Activated gamma-delta T cell (primary cell): Measurements from ENCODE around the gene ZNF555.

ENCODE experiments used
- DNase-seq: peaks from one replicate; lab custom pipeline; 2025; lab: John Stamatoyannopoulos, UW

ZNF555 gene

GRCh38 chr19:2824129-2824528, 17.1 kb upstream of the ZNF555 start:
- DNase-seq, result no peak

DNA sequence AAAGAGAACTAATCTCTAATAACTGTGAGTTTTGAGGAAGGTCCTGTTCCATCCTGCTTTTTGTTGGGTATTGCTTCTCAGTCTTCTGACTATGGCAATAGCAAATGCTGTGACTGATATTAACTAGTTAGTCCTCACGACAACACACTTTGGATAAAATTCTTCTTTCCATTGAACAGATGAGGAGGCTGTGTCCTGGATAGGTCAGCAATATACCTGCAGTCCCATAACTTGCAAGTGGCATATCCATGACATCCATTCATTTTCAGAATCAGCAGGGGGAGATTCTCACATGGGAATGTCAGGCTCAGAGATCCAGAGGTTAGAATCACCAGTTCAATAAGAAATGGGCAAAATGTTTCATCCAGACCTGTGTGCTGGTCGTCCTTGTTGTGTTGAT, 14.3 kb upstream of the ZNF555 start:
- no peak for DNase-seq

DNA sequence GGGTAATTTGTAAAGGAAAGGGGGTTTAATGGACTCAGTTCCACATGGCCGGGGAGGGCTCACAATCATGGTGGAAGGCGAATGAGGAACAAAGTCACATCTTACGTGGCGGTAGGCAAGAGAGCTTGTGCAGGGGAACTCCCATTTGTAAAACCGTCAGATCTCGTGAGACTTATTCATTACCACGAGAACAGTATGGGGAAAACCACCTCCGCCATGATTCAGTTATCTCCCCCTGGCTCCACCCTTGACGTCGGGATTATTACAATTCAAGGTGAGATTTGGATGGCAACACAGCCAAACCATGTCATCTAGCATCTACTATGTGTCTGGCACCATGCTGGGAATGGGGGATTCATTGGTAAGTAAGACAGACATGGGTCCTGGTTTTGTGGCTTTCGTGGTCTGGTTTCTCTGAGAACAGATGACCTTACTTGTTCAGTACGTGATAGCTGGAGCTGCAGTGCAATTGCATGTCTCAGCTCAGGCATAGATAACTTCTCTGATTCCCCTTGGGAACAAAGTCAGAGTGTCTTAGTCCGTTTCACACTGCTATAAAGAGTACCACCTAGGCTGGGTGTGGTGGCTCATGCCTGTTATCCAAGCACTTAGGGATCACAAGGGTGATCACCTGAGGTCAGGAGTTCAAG, 13.3 kb upstream of the ZNF555 start:
- no peak for DNase-seq

- DNase-seq, result no peak
These were observed 6.9 kb upstream of the ZNF555 start for GRCh38 chr19:2834294-2834871.

GRCh38 chr19:2837430-2837829, 3.8 kb upstream of the ZNF555 start:
- DNase-seq, result no peak

DNA sequence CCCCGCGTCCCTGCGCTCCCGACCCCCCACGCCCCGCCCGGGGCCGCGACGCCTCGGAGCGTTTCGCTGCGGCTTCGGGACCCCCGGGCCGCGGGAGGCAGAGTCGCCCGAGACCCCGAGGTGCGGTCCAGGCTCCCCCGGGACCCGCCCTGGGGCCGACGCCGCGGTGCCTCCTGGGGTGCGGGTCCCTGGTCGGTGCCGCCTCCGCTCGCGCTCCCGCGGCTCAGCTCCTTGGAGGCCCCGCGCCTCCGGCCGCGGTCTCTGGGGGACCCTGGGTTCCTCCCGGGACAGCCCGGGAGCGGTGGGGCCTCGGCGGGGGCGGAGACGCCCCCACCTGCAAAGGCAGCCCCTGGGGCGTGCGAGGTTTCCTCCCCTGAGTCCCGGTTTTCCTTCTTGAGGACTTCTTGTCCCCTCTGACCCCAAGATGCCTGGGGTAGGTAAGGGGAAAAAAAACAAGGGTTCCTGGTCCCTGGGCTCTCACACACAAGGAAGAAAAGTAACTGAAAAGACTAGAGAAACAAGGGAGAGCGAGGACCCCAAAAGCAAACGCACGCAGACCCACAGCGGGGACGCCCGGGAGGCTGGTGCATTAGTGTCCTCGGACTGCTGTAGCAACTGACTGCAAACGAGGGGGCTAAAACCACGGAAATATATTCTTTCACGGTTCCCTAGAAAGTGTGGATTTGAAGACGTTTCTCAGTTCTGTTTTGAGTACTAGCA, 740 bp downstream of the ZNF555 start:
- no peak for DNase-seq

DNA sequence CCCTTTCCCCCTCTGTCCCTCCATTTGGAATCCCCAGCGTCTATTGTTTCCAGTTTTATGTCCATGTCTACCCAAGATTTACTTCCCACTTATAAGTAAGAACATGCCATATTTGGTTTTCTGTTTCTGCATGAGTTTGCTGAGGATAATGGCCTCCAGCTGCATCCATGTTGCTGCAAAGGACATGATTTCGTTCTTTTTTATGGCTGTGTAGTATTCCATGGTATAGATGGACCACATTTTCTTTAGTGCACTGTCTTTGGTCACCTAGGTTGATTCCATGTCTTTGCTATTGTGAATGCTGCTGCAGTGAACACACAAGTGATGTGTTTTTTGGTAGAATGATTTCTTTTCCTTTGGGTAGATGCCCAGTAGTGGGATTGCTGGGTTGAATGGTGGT, 3.8 kb downstream of the ZNF555 start:
- DNase-seq, result no peak

GRCh38 chr19:2846180-2846894, 5.1 kb downstream of the ZNF555 start:
- DNase-seq, result no peak

DNA sequence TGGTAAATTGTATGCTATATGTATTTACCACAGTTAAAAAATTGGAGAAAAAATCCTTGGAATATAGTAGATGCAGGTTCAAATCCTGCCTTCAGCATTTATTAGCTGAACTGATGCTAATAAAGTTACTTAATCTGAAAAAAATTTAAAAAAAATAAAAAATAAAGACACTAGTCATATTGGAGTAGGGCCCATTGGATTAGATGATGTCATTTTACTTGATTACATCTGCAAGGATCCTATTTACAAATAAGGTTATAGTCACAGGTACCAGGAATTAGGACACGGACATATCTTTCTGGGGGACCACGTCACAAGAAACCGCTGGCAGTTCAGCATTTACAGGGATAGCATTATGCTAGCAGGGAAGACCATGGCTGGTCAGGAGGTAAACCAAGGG, 6.2 kb downstream of the ZNF555 start:
- DNase-seq, result no peak

DNA sequence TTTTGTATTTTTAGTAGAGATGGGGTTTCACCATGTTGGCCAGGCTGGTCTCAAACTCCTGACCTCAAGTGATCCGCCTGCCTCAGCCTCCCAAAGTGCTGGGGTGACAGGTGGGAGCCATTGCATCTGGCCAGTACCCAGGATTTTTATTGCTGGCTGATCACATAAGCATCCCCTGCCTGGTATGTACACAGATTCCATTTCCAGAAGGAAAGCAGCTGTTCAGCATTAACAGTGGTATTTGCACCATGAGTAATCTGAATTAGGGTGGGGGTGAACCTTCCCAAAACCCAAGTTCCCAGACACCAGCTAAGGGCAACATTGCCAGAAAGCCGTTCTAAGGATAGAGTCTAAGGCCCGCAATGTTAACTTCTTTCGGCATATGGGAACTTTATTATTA, 7.3 kb downstream of the ZNF555 start:
- DNase-seq, result no peak

- DNase-seq, result no peak
These were observed 9.1 kb downstream of the ZNF555 start for GRCh38 chr19:2850256-2850925.

DNA sequence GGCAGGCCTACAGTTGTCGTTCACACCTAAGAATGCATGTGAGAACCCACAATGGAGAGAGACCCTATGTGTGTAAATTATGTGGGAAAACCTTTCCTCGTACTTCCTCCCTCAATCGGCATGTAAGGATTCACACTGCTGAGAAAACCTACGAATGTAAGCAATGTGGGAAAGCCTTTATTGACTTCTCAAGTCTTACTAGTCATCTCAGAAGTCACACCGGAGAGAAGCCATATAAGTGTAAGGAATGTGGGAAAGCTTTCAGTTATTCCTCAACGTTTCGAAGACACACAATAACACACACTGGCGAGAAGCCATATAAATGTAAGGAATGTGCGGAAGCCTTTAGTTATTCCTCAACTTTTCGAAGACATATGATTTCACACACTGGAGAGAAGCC, 11.3 kb downstream of the ZNF555 start:
- DNase-seq, result no peak

- no peak for DNase-seq
These were observed 11.8 kb downstream of the ZNF555 start for GRCh38 chr19:2853015-2853606.

GRCh38 chr19:2854849-2855248, 13.6 kb downstream of the ZNF555 start:
- no peak for DNase-seq

- DNase-seq, result no peak
These were observed 15.3 kb downstream of the ZNF555 start for GRCh38 chr19:2856457-2857050.

GRCh38 chr19:2858864-2859263, 17.6 kb downstream of the ZNF555 start:
- DNase-seq, result no peak

- no peak for DNase-seq
These were observed 22.5 kb downstream of the ZNF555 start for GRCh38 chr19:2863816-2864215.

DNA sequence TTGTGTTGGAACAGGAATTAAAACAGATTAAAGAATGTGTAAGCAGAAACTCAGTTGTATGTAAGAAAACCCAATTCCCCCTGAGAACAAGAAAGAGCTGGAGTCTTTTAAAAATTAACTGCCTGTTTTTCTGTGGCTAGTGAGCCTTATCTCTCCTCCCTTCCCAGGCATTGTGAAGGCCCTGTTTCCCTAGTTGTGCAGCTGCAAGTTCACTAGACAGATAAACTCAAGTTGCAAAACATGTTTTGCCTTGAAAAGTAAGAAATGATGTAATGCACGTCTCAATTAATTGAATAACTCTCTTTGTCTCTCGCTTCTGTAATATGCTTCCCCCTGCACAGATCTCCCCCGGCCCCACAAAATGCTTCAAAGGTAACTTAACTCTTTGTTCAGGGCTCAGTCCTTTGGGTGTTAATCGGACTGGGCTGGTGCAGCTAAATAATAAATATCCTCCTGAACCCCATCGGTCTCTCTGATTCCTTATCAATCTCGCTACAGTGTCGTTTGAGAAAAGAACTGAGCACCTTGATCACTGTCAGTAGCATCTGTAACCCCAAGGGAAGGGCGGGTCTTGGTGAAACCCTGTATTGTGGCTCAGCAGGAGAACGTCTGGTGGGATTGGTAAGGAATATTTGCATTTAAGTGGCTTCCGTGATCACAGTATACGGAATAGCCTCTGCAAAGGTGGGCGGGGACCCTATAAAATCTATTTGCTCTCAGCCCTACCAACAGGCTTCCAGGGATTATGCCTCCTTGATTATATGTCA, 24.2 kb downstream of the ZNF555 start:
- DNase-seq, result no peak

DNA sequence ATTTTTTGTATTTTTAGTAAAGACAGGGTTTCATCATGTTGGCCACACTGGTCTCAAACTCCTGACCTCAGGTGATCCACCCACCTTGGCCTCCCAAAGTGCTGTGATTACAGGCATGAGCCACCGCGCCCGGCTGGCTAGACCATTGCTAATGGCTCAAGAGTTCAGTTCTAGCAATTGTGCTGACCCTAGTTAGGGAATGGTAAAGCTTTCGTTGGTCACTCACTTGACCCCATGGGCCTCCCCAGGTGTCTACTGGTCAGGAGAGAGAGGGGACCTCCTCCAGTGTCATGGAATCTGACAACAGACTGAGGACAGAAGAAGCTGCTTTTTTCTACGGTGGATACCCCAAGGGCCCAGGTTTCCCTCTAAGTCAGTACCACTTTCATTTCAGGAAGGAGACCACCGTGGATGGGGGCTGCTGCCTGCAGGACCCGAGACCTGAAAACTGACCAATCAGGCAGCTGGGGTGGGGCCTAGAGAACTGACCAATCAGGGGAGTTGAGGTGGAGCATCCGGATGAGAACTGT, 25.3 kb downstream of the ZNF555 start:
- DNase-seq, result no peak
